ENCODE results near the gene BRSK1.
A peak's percentile ranks its signal among the peaks of the same experiment; 100 is the strongest.

BRSK1 gene

GRCh38 chr19:55339105-55339888 is 55.5 kb downstream of the BRSK1 start, which contains the start of gene KMT5C:
Gene KMT5C (plus strand): TSS chr19:55339876. CDS start chr19:55341937, 2,061 bp downstream.
- peak; percentile 100 for DNase-seq

- DNase-seq: peak in 1 of 2 donors; percentile 45
These were observed 56.3 kb downstream of the BRSK1 start for GRCh38 chr19:55339889-55340783.

- peak in 1 of 2 donors; percentile 23 for DNase-seq
These were observed 57.0 kb downstream of the BRSK1 start for GRCh38 chr19:55340784-55341147.

- DNase-seq: peak; percentile 49 to 64
These were observed 57.4 kb downstream of the BRSK1 start for GRCh38 chr19:55341171-55341588.

- DNase-seq: no peak
These were observed 58.1 kb downstream of the BRSK1 start for GRCh38 chr19:55341595-55342531.

GRCh38 chr19:55344444-55344843 is 60.6 kb downstream of the BRSK1 start:
- DNase-seq: no peak

GRCh38 chr19:55345101-55345817 is 61.5 kb downstream of the BRSK1 start:
- DNase-seq: no peak

- DNase-seq: no peak
These were observed 62.3 kb downstream of the BRSK1 start for GRCh38 chr19:55345818-55346724.

GRCh38 chr19:55346725-55347441 is 63.1 kb downstream of the BRSK1 start:
- no peak for DNase-seq

- DNase-seq: no peak
These were observed 63.7 kb downstream of the BRSK1 start for GRCh38 chr19:55347442-55348009.

- no peak for DNase-seq
These were observed 64.7 kb downstream of the BRSK1 start for GRCh38 chr19:55348317-55349034.

- no peak for DNase-seq
These were observed 67.0 kb downstream of the BRSK1 start for GRCh38 chr19:55350620-55351315.

GRCh38 chr19:55352040-55352439 is 68.2 kb downstream of the BRSK1 start:
- peak in 1 of 2 donors; percentile 23 for DNase-seq

GRCh38 chr19:55352549-55353145 is 68.8 kb downstream of the BRSK1 start:
- no peak for DNase-seq

GRCh38 chr19:55353356-55353802 is 69.6 kb downstream of the BRSK1 start:
- DNase-seq: no peak

GRCh38 chr19:55353803-55354697 is 70.3 kb downstream of the BRSK1 start:
- peak; percentile 82 to 83 for DNase-seq
